ENCODE data around the gene CRYGS. TPM values are rescaled to one million over a fixed set of nuclear protein-coding genes. Genes with fewer than 3 reads are reported as not detected.

Gene CRYGS
- total and polyA plus RNA-seq, 9 of the 15 experiments (the other 6 are each of a cell fraction or from before 2014, with no cell fraction given): 1.5 to 3.8 (median 2.0) TPM

GRCh38 chr3:186570096-186570940, 26.1 kb upstream of the CRYGS start, which contains the start of gene DNAJB11 (continued):
- no peak for TF ChIP-seq CHD7 (IDR thresholded peaks at IDR 0.05; ENCODE audit: low read depth, low read length)
- peak; percentile 98 for TF ChIP-seq C11orf30 (IDR thresholded peaks at IDR 0.05; ENCODE audit: low read depth)
- no peak for TF ChIP-seq PHB2 (IDR thresholded peaks at IDR 0.05; ENCODE audit: low read depth)
- no peak for TF ChIP-seq STAT5B (CRISPR knock-in tag; IDR thresholded peaks at IDR 0.05)
- no peak for TF ChIP-seq PHB (CRISPR knock-in tag; IDR thresholded peaks at IDR 0.05)
- no peak for TF ChIP-seq TCF15 (CRISPR knock-in tag; IDR thresholded peaks at IDR 0.05)
- no peak for TF ChIP-seq TCF7 (IDR thresholded peaks at IDR 0.05; ENCODE audit: borderline replicate concordance)
- no peak for TF ChIP-seq ZNF449 (CRISPR knock-in tag; IDR thresholded peaks at IDR 0.05)
- no peak for TF ChIP-seq ZNF212 (CRISPR knock-in tag; IDR thresholded peaks at IDR 0.05)
- no peak for TF ChIP-seq CREB3 (tag; conservative IDR thresholded peaks at IDR 0.05; ENCODE audit: low read depth)
- no peak for TF ChIP-seq SNAPC5 (CRISPR knock-in tag; IDR thresholded peaks at IDR 0.05)
